Esophagus muscularis mucosa (tissue), 3 donors: ENCODE measurements around the gene CTDSPL.

Experiments
- POLR2A ChIP-seq: fragments of 450-650 bp; IDR thresholded peaks from one replicate; pipeline ENCODE4 v1.6.1; 2017; ENCODE audit warnings: antibody characterized with exemption, moderate library complexity, mild to moderate bottlenecking, low read depth
- POLR2AphosphoS5 ChIP-seq, 2 donors: sonication (generic); formaldehyde crosslinking; IDR thresholded peaks; one replicate each; pipeline ENCODE4 v1.6.1; 2017; ENCODE audit warnings: antibody characterized with exemption in 2 of 2
- TF ChIP-seq, protein P1 (sequence below), 3 experiments: fragments of 200-600 bp in 2 of 3; fragments of 450-650 bp in 1 of 3; sonication (generic) in 2 of 3; IDR thresholded peaks; one replicate each; pipeline ENCODE4 v1.5.1; 2017 to 2019; ENCODE audit warnings: antibody characterized with exemption in 3 of 3, mild to moderate bottlenecking in 2 of 3, moderate library complexity in 1 of 3

- no peak for TF ChIP-seq POLR2AphosphoS5 (IDR thresholded peaks at IDR 0.05)
- TF ChIP-seq, protein P1, sequence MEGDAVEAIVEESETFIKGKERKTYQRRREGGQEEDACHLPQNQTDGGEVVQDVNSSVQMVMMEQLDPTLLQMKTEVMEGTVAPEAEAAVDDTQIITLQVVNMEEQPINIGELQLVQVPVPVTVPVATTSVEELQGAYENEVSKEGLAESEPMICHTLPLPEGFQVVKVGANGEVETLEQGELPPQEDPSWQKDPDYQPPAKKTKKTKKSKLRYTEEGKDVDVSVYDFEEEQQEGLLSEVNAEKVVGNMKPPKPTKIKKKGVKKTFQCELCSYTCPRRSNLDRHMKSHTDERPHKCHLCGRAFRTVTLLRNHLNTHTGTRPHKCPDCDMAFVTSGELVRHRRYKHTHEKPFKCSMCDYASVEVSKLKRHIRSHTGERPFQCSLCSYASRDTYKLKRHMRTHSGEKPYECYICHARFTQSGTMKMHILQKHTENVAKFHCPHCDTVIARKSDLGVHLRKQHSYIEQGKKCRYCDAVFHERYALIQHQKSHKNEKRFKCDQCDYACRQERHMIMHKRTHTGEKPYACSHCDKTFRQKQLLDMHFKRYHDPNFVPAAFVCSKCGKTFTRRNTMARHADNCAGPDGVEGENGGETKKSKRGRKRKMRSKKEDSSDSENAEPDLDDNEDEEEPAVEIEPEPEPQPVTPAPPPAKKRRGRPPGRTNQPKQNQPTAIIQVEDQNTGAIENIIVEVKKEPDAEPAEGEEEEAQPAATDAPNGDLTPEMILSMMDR (IDR thresholded peaks at IDR 0.05) = no peak
- TF ChIP-seq POLR2A = no peak
Observed at GRCh38 chr3:37961622-37962431, 100.1 kb downstream of the CTDSPL start.
